Activated CD8-positive, alpha-beta T cell treated with anti-CD3 and anti-CD28 coated beads for 36 hours (primary cell): ENCODE measurements around the gene OOSP4B. TPM values are rescaled to one million over a fixed set of nuclear protein-coding genes. Genes with fewer than 3 reads are reported as not detected.
"Not testable (repeated sequence)": the region's sequence is repeated elsewhere in the genome, so short reads cannot be mapped to it uniquely, and the experiment has no call there.

Source experiments
- ATAC-seq: fragments of 200-7000 bp; cut with Tn5 transposase; one replicate; pipeline ENCODE4 v1.10.0; 2021; ENCODE audit warnings: mild to moderate bottlenecking, moderate library complexity
- CTCF ChIA-PET: fragments of 350-600 bp; sonication (Branson Sonifier 250); formaldehyde crosslinking; loops from one replicate; lab custom pipeline; 2021; ENCODE audit warnings: antibody characterized with exemption; lab: Charles Lee
- POLR2A ChIA-PET: fragments of 350-600 bp; sonication (Branson Sonifier 250); formaldehyde crosslinking; loops from one replicate; lab custom pipeline; 2021; ENCODE audit warnings: antibody characterized with exemption; lab: Charles Lee
- DNase-seq: peaks from one replicate; pipeline ENCODE4 v3.0.0-alpha.2; 2020
- H3K27ac Mint-ChIP-seq: one replicate; pipeline ENCODE4 v1.8.0; 2021; ENCODE audit warnings: mild to moderate bottlenecking, mixed read lengths
- H3K27me3 Mint-ChIP-seq: one replicate; pipeline ENCODE4 v1.8.0; 2021; ENCODE audit warnings: mixed read lengths
- H3K36me3 Mint-ChIP-seq: one replicate; pipeline ENCODE4 v1.8.0; 2021; ENCODE audit warnings: low read depth, mixed read lengths
- H3K4me1 Mint-ChIP-seq: one replicate; pipeline ENCODE4 v1.8.0; 2021; ENCODE audit warnings: low read depth, mixed read lengths
- H3K4me3 Mint-ChIP-seq: one replicate; pipeline ENCODE4 v1.8.0; 2021; ENCODE audit warnings: mild to moderate bottlenecking, moderate library complexity, mixed read lengths
- H3K9me3 Mint-ChIP-seq: one replicate; pipeline ENCODE4 v1.8.0; 2021; ENCODE audit warnings: mixed read lengths
- intact Hi-C: fragments of 100-400 bp; cut with micrococcal nuclease; formaldehyde crosslinking; loops from one replicate; pipeline ENCODE4 v1.10.0; 2022
- total RNA-seq, 2 experiments: library from RNA; stranded (reverse); gene quantifications; one replicate each; pipeline ENCODE4 v1.2.3, GENCODE V29; 2021
- TF ChIP-seq, protein P1 (sequence below): fragments of 200-600 bp; IDR thresholded peaks from one replicate; pipeline ENCODE4 v1.8.0; 2022; ENCODE audit warnings: antibody characterized with exemption, mild to moderate bottlenecking

The OOSP4B gene
- total RNA-seq, 2 experiments from 2014 or later, result not detected

DNA sequence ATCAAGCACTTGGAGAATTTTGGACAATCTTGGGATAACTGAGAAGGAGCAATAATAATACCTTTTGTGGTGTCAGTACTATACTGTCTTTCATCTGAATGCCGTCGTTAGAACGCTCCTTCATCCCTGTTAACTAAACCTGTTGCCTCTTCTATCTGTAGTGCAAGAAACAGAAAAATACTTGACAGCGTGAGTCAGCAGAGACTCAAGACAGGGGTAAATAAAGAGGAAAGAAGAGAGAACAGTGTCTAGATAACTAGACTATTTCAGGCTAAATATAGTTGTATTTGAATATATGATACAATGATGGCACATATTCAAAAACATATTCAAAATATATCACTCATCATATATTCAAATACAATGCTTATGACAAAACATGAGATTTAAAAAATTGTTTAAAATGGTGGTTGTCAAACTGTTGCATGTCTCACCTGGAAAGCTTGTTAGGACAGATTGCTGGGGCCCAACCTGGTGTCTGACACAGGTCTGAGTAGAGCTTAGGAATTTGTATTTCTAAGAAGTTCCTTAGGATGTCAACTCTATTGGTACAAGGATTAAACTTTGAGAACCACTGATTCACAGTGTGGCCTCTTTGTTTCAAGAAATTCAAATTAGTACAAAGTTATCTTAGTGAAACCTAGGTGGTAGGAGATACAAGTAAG is 35.7 kb upstream of the OOSP4B start:
- ATAC-seq, result no peak
- ChIA-PET POLR2A (no interaction called here), CTCF (interaction anchor here (0.8 kb wide), 1 partner anchor 270 kb away, joined by 3 read pairs; no protein-coding TSS in a partner anchor)
- peaks cover 8% of the 10 kb centered on the region for H3K27me3 Mint-ChIP-seq
- intact Hi-C loops, result no loop called here
- TF ChIP-seq, protein P1, sequence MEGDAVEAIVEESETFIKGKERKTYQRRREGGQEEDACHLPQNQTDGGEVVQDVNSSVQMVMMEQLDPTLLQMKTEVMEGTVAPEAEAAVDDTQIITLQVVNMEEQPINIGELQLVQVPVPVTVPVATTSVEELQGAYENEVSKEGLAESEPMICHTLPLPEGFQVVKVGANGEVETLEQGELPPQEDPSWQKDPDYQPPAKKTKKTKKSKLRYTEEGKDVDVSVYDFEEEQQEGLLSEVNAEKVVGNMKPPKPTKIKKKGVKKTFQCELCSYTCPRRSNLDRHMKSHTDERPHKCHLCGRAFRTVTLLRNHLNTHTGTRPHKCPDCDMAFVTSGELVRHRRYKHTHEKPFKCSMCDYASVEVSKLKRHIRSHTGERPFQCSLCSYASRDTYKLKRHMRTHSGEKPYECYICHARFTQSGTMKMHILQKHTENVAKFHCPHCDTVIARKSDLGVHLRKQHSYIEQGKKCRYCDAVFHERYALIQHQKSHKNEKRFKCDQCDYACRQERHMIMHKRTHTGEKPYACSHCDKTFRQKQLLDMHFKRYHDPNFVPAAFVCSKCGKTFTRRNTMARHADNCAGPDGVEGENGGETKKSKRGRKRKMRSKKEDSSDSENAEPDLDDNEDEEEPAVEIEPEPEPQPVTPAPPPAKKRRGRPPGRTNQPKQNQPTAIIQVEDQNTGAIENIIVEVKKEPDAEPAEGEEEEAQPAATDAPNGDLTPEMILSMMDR, result no peak
- no peaks in the 10 kb centered on the region for H3K9me3 Mint-ChIP-seq
- H3K27ac Mint-ChIP-seq, result no peak overlapping the region
- no peaks in the 10 kb centered on the region for H3K36me3 Mint-ChIP-seq
- no peak overlapping the region for H3K4me3 Mint-ChIP-seq
- no peak for DNase-seq
- no peaks in the 10 kb centered on the region for H3K4me1 Mint-ChIP-seq

DNA sequence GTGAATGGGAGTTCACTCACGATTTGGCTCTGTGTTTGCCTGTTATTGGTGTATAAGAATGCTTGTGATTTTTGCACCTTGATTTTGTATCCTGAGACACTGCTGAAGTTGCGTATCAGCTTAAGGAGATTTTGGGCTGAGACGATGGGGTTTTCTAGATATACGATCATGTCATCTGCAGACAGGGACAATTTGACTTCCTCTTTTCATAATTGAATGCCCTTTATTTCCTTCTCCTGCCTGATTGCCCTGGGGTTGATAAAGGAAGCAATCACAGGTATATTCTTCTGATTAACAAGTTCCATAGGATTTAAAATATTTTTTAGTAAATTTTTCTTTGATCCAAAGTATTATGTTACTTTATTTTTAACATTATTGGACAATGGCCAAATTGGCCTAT is 34.9 kb upstream of the OOSP4B start:
- DNase-seq, H3K27me3 Mint-ChIP-seq, H3K9me3 Mint-ChIP-seq, H3K4me3 Mint-ChIP-seq, intact Hi-C loops, CTCF ChIA-PET, H3K36me3 Mint-ChIP-seq, ATAC-seq, H3K4me1 Mint-ChIP-seq, POLR2A ChIA-PET, H3K27ac Mint-ChIP-seq: not testable (repeated sequence)

DNA sequence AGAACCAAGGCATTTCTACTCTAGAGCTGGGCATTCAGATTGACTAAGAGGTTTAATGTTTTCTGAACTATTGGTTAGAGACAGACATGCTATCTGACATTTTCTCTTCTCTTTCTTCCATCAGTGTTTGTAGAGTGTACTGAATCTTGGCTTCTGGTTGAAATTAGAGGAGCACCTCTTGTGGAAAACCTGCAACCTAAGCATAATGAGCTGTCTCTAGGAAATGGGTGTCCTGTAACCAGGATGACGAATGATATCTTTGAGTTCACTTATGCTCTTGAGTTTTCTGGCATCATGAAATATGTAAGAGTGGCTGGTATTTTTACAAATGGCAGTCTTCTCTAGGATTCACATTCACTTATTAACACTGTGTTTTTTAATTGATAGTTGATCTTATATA is 33.8 kb upstream of the OOSP4B start:
- peaks cover 8% of the 10 kb centered on the region for H3K27me3 Mint-ChIP-seq

DNA sequence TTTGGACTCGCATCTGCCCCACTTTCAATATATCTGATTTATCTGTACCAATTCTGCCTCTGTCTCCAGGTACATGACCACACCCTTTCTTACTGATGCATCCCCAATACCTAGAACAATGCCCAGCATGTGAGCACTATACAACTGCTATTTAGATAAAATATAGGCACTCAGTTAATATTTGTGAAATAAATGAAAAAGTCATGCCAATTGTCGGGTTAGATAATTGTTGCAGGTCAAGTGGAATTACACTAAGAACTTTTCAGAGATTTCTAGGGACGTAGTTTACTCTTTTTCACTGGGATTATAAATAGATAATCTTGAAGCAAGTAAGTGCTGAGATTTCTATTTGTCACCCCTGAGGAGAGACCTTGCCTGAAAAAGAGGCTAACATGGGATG is 32.6 kb upstream of the OOSP4B start:
- intact Hi-C loops, result no loop called here
- ChIA-PET CTCF (no interaction called here), POLR2A (no interaction called here)
- Mint-ChIP-seq H3K36me3 (no peaks in the 10 kb centered on the region), H3K9me3 (no peaks in the 10 kb centered on the region), H3K27me3 (peaks cover 6% of the 10 kb centered on the region), H3K4me1 (no peaks in the 10 kb centered on the region), H3K27ac (no peak overlapping the region), H3K4me3 (no peak overlapping the region)
- TF ChIP-seq, protein P1, result no peak
- ATAC-seq, result no peak
- DNase-seq, result no peak

More for the DNA sequence above, 33.8 kb upstream of the OOSP4B start:
- no peak overlapping the region for H3K4me3 Mint-ChIP-seq
- no peaks in the 10 kb centered on the region for H3K9me3 Mint-ChIP-seq
- H3K36me3 Mint-ChIP-seq, result no peaks in the 10 kb centered on the region
- no peak for ATAC-seq
- CTCF ChIA-PET, result no interaction called here
- no peak overlapping the region for H3K27ac Mint-ChIP-seq
- POLR2A ChIA-PET, result no interaction called here
- intact Hi-C loops, result no loop called here
- DNase-seq, result no peak
- TF ChIP-seq, protein P1, result no peak
- no peaks in the 10 kb centered on the region for H3K4me1 Mint-ChIP-seq

DNA sequence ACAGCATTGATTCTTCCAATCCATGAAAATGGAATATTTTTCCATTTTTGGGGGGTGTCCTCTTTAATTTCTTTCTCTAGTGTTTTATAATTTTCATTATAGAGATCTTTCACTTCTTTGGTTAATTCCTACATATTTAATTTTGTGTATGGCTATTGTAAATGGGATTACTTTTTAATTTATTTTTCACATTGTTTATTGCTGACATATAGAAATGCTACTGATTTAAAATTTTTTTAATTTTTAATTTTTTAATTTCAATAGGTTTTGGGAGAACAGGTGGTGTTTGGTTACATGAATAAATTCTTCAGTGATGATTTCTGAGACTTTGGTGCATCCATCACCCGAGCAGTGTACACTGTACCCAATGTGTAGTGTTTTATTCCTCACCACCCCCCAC is 26.6 kb upstream of the OOSP4B start:
- ChIA-PET CTCF (no interaction called here), POLR2A (no interaction called here)
- intact Hi-C loops, result no loop called here
- Mint-ChIP-seq H3K4me1 (no peaks in the 10 kb centered on the region), H3K27ac (no peak overlapping the region), H3K9me3 (peaks cover 8% of the 10 kb centered on the region), H3K36me3 (no peaks in the 10 kb centered on the region), H3K4me3 (no peak overlapping the region), H3K27me3 (peaks cover 8% of the 10 kb centered on the region)
- ATAC-seq (no peak), DNase-seq (no peak)
- TF ChIP-seq, protein P1, result no peak
